ACC112 (cell line): ENCODE measurements around the gene WNT11.

Experiments used
- H2AFZ ChIP-seq: fragments of 200-600 bp; sonication (generic); one replicate; pipeline ENCODE4 v1.6.0; 2017; ENCODE audit warnings: antibody characterized with exemption, low read length; ENCODE audit not compliant: unreplicated experiment
- H3K27ac ChIP-seq: fragments of 200-600 bp; sonication (generic); 2 replicates; pipeline ENCODE4 v1.5.1; 2014; ENCODE audit warnings: low read depth, mild to moderate bottlenecking, antibody characterized with exemption, low read length, moderate library complexity
- H3K27me3 ChIP-seq: fragments of 200-600 bp; sonication (generic); 2 replicates; pipeline ENCODE4 v1.6.1; 2014; ENCODE audit warnings: mild to moderate bottlenecking, antibody characterized with exemption, low read length, moderate library complexity, mixed read lengths; ENCODE audit not compliant: insufficient read depth
- H3K36me3 ChIP-seq: fragments of 200-600 bp; sonication (generic); 2 replicates; pipeline ENCODE4 v1.6.1; 2016; ENCODE audit warnings: mild to moderate bottlenecking, antibody characterized with exemption, low read length, moderate library complexity, mixed read lengths; ENCODE audit not compliant: insufficient read depth
- H3K4me1 ChIP-seq: fragments of 200-600 bp; sonication (generic); one replicate; pipeline ENCODE4 v1.6.1; 2016; ENCODE audit warnings: low read length, mixed read lengths; ENCODE audit not compliant: insufficient read depth, unreplicated experiment, control insufficient read depth
- H3K4me3 ChIP-seq: fragments of 200-600 bp; sonication (generic); 2 replicates; pipeline ENCODE4 v1.5.1; 2014; ENCODE audit warnings: mild to moderate bottlenecking, low read depth, low read length
- H3K79me2 ChIP-seq: fragments of 200-600 bp; sonication (generic); one replicate; pipeline ENCODE4 v1.6.0; 2016; ENCODE audit warnings: low read length; ENCODE audit not compliant: control insufficient read depth, unreplicated experiment, insufficient read depth

The WNT11 gene

GRCh38 chr11:76245720-76246119, 39.4 kb upstream of the WNT11 start:
- Histone ChIP-seq H3K27ac (no peak overlapping the region), H3K36me3 (no peaks in the 10 kb centered on the region), H3K4me3 (no peak overlapping the region), H3K4me1 (no peaks in the 10 kb centered on the region), H3K79me2 (no peaks in the 10 kb centered on the region), H2AFZ (no peak overlapping the region), H3K27me3 (no peaks in the 10 kb centered on the region)

- Histone ChIP-seq H3K4me1 (no peaks in the 10 kb centered on the region), H3K79me2 (no peaks in the 10 kb centered on the region), H3K36me3 (no peaks in the 10 kb centered on the region), H3K27me3 (no peaks in the 10 kb centered on the region), H3K4me3 (no peak overlapping the region), H2AFZ (no peak overlapping the region), H3K27ac (no peak overlapping the region)
Measured at GRCh38 chr11:76244316-76244851, 38.1 kb upstream of the WNT11 start.

- Histone ChIP-seq H2AFZ (no peak overlapping the region), H3K79me2 (no peaks in the 10 kb centered on the region), H3K27ac (no peak overlapping the region), H3K4me1 (no peaks in the 10 kb centered on the region), H3K36me3 (no peaks in the 10 kb centered on the region), H3K4me3 (no peak overlapping the region), H3K27me3 (no peaks in the 10 kb centered on the region)
Measured at GRCh38 chr11:76243957-76244285, 37.6 kb upstream of the WNT11 start.

GRCh38 chr11:76243193-76243956, 37.1 kb upstream of the WNT11 start:
- no peak overlapping the region for H2AFZ ChIP-seq
- no peaks in the 10 kb centered on the region for H3K27me3 ChIP-seq
- H3K4me3 ChIP-seq: no peak overlapping the region
- no peaks in the 10 kb centered on the region for H3K36me3 ChIP-seq
- no peaks in the 10 kb centered on the region for H3K4me1 ChIP-seq
- no peak overlapping the region for H3K27ac ChIP-seq
- no peaks in the 10 kb centered on the region for H3K79me2 ChIP-seq

GRCh38 chr11:76242004-76242779, 35.9 kb upstream of the WNT11 start:
- Histone ChIP-seq H3K27ac (no peak overlapping the region), H3K4me1 (no peaks in the 10 kb centered on the region), H3K36me3 (no peaks in the 10 kb centered on the region), H3K27me3 (no peaks in the 10 kb centered on the region), H3K79me2 (no peaks in the 10 kb centered on the region), H3K4me3 (no peak overlapping the region), H2AFZ (no peak overlapping the region)

- no peaks in the 10 kb centered on the region for H3K27me3 ChIP-seq
- no peak overlapping the region for H3K27ac ChIP-seq
Measured at GRCh38 chr11:76241243-76242000, 35.1 kb upstream of the WNT11 start.

GRCh38 chr11:76240666-76241065, 34.4 kb upstream of the WNT11 start:
- no peaks in the 10 kb centered on the region for H3K36me3 ChIP-seq

More at GRCh38 chr11:76241243-76242000, 35.1 kb upstream of the WNT11 start:
- Histone ChIP-seq H3K4me1 (no peaks in the 10 kb centered on the region), H3K4me3 (no peak overlapping the region), H3K36me3 (no peaks in the 10 kb centered on the region), H3K79me2 (no peaks in the 10 kb centered on the region), H2AFZ (no peak overlapping the region)

GRCh38 chr11:76240161-76240540, 33.8 kb upstream of the WNT11 start:
- Histone ChIP-seq H3K4me1 (no peaks in the 10 kb centered on the region), H3K27ac (no peak overlapping the region), H3K79me2 (no peaks in the 10 kb centered on the region), H2AFZ (no peak overlapping the region), H3K36me3 (no peaks in the 10 kb centered on the region), H3K4me3 (no peak overlapping the region), H3K27me3 (no peaks in the 10 kb centered on the region)

More at GRCh38 chr11:76240666-76241065, 34.4 kb upstream of the WNT11 start:
- H3K79me2 ChIP-seq: no peaks in the 10 kb centered on the region
- H3K27me3 ChIP-seq: no peaks in the 10 kb centered on the region
- no peaks in the 10 kb centered on the region for H3K4me1 ChIP-seq
- H2AFZ ChIP-seq: no peak overlapping the region
- no peak overlapping the region for H3K4me3 ChIP-seq
- H3K27ac ChIP-seq: no peak overlapping the region

GRCh38 chr11:76239483-76240160, 33.3 kb upstream of the WNT11 start:
- Histone ChIP-seq H3K27ac (no peak overlapping the region), H3K4me1 (peaks cover under 1% of the 10 kb centered on the region), H3K36me3 (no peaks in the 10 kb centered on the region), H3K4me3 (no peak overlapping the region), H3K27me3 (no peaks in the 10 kb centered on the region), H2AFZ (no peak overlapping the region), H3K79me2 (no peaks in the 10 kb centered on the region)

GRCh38 chr11:76238551-76238950, 32.2 kb upstream of the WNT11 start:
- Histone ChIP-seq H3K4me3 (no peak overlapping the region), H2AFZ (no peak overlapping the region), H3K79me2 (no peaks in the 10 kb centered on the region), H3K4me1 (peaks cover 11% of the 10 kb centered on the region), H3K27me3 (no peaks in the 10 kb centered on the region), H3K27ac (no peak overlapping the region), H3K36me3 (no peaks in the 10 kb centered on the region)
